ENCODE measurements around the gene ALDOB.

Gene ALDOB

DNA sequence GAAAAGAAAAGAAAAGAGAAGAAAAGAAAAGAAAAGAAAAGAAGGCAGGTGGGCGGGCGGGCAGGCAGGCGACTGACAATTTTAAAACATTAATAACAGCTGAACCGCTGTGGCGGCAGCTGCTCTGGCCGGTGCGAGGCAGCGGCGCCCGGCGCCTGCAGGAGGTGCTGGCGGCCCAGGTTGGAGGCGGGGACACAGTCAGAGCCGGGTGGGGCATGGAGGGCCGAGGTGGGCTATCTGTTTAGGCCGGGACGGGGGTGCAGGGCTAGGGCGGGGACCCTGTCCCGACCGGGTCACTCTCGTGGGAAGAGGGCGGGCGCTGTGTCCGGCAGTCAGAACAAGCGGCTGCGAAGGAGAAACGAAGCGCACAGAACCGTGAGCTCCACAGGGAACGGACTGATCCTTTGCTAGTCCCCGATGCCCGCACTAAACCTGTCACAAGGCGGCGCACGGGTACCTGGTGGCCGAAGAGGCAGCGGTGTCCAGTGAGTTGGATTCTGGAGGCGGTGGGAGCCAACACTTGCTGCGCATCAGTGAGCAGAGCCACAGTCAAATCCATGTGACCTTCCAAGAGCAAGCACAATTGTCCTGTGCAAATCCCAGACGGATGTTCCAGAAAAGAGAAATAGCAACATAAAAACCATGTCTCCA lies 13.6 kb upstream of the ALDOB start:
- peak overlapping the region; percentile 38 for H3K4me3 ChIP-seq (ENCODE audit: low read depth, low read length)
- TF ChIP-seq, protein P1, sequence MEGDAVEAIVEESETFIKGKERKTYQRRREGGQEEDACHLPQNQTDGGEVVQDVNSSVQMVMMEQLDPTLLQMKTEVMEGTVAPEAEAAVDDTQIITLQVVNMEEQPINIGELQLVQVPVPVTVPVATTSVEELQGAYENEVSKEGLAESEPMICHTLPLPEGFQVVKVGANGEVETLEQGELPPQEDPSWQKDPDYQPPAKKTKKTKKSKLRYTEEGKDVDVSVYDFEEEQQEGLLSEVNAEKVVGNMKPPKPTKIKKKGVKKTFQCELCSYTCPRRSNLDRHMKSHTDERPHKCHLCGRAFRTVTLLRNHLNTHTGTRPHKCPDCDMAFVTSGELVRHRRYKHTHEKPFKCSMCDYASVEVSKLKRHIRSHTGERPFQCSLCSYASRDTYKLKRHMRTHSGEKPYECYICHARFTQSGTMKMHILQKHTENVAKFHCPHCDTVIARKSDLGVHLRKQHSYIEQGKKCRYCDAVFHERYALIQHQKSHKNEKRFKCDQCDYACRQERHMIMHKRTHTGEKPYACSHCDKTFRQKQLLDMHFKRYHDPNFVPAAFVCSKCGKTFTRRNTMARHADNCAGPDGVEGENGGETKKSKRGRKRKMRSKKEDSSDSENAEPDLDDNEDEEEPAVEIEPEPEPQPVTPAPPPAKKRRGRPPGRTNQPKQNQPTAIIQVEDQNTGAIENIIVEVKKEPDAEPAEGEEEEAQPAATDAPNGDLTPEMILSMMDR (IDR thresholded peaks at IDR 0.05; ENCODE audit: borderline replicate concordance, insufficient read depth, low read depth, low read length) = peak; percentile 59

DNA sequence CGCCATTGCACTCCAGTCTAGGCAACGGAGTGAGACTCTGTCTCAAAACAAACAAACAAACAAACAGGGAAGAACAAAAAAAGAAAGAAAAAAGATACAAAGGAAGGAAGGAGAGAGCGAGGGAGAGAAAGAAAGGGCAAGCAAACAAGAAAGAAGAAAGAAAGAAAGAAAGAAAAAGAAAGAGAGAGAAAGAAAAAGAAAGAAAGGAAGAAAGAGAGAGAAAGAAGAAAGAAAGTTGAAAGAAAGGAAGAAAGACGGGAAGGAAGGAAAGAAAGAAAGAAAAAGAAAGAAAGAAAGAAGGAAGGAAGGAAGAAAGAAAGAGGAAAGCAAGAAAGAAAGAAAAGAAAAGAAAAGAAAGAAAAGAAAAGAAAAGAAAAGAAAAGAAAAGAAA lies 13.1 kb upstream of the ALDOB start:
- no peak overlapping the region for H3K4me3 ChIP-seq (ENCODE audit: low read depth, low read length)

DNA sequence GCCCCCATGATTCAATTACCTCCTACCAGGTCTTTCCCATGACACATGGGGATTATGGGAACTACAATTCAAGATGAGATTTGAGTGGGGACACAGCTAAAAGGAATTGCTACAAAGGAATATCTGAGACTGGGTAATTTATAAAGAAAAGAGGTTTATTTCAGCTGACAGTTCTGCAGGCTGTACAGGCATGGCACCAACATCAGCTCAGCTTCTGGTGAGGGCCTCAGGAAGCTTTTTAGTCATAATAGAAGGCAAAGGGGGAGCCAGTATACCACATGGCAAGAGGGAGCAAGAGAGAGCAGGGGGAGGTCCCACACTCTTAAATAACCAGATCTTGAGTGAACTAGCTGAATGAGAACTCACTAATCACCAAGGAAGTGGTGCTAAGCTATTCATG lies 11.2 kb upstream of the ALDOB start:
- TF ChIP-seq, protein P1 (IDR thresholded peaks at IDR 0.05; ENCODE audit: borderline replicate concordance, insufficient read depth, low read depth, low read length) = no peak
- H3K4me3 ChIP-seq (ENCODE audit: low read depth, low read length) = no peak overlapping the region

More for the DNA sequence above, 13.1 kb upstream of the ALDOB start:
- TF ChIP-seq, protein P1 (IDR thresholded peaks at IDR 0.05; ENCODE audit: borderline replicate concordance, insufficient read depth, low read depth, low read length) = no peak

DNA sequence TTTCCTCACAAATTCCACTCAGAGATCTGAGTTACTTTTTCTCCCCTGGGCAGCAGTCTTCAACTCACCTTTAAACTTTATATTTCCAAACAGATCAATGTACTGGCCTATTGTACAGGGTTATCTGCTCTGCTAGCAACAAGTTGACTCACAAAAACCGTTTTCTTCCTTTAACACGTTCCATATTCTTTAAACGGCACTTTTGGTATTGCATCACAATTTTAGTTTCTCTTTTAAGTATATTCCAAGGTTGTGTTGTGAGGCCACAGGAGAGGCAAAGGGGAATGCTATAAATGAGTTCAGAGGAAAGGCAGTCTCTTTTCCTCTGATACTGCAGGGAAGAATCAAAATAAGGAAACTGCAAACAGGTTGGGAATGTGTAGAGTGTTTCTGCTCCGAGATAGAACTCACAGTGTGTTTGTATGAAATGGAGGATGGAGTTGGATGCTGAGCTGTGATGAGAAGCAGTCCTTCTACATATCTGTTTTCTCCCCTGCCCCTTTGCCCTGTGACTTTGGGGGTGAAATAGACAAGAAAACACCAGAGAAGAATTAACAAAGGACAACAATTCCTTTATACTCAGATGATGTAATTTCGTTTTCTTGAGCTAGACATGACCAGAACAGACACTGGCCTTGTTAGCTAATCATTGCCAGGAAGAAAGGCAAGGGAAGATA lies 9.9 kb upstream of the ALDOB start:
- H3K4me3 ChIP-seq (ENCODE audit: low read depth, low read length) = no peak overlapping the region
- TF ChIP-seq, protein P1 (IDR thresholded peaks at IDR 0.05; ENCODE audit: borderline replicate concordance, insufficient read depth, low read depth, low read length) = no peak

DNA sequence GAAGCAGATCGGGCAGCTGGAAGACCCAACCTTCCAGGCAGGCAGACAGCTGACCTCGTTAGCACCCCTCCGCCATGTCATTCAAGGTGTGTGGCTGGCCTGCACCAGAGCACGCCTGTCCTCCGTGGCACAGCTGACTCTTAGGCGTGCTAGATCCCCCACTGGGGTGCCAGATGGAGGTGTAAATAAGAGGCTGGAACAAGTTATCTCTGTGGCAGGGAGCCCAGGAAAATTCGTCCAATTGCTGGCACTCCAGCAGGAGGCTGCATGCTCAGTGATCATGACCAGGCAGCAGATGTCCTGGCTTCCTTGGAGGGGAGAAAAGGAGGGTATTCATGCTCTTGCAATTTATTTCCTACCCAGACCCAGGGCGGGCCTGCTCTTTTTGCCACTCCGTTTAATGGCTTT lies 7.8 kb upstream of the ALDOB start:
- TF ChIP-seq, protein P1 (IDR thresholded peaks at IDR 0.05; ENCODE audit: borderline replicate concordance, insufficient read depth, low read depth, low read length) = no peak
- no peak overlapping the region for H3K4me3 ChIP-seq (ENCODE audit: low read depth, low read length)

DNA sequence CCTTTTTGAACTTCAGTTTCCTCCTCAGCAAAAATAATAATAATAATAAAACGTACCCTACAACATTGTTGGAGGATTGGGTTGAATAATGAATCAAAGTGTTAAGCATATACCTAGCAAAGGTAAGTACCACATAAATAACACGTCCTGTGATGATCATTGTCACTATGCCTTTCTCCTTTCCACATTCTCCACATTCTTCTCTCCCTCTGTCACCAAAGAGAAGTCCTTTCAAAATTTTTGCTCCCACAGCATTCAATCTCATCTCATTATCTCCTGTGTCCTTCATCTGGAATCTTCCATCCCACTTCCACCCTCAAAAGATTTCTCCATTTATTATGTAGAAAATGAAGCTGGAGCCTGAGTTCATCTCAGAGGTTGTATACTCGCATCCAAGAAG lies 7.2 kb upstream of the ALDOB start:
- TF ChIP-seq, protein P1 (IDR thresholded peaks at IDR 0.05; ENCODE audit: borderline replicate concordance, insufficient read depth, low read depth, low read length) = no peak
- no peak overlapping the region for H3K4me3 ChIP-seq (ENCODE audit: low read depth, low read length)

DNA sequence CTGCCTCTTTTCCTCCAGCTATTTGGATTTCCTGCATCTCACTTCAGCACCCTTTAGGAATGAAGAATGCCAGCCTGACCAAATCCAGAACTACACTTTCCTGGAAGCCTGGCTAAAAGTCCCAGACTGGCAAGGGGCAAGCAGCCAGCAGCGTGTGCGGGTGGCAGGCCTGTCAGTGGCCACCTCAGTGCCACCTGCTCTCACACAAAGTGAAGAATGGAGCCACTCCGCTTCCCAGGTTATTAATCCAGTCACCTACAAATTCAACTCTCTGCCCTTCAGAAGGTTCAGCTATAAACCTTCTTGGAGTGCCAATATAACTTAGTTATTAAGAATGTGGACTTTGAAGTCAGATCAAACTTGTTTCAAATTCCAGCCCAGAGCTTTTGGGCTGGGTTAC lies 6.7 kb upstream of the ALDOB start:
- H3K4me3 ChIP-seq (ENCODE audit: low read depth, low read length) = no peak overlapping the region
- TF ChIP-seq, protein P1 (IDR thresholded peaks at IDR 0.05; ENCODE audit: borderline replicate concordance, insufficient read depth, low read depth, low read length) = no peak
